ENCODE measurements around the gene SNX17. TPM values are rescaled to one million over a fixed set of nuclear protein-coding genes. Genes with fewer than 3 reads are reported as not detected.

The SNX17 gene
- total RNA-seq, 6 experiments from 2014 or later = 50.1 to 58.9 (median 54.1) TPM

DNA sequence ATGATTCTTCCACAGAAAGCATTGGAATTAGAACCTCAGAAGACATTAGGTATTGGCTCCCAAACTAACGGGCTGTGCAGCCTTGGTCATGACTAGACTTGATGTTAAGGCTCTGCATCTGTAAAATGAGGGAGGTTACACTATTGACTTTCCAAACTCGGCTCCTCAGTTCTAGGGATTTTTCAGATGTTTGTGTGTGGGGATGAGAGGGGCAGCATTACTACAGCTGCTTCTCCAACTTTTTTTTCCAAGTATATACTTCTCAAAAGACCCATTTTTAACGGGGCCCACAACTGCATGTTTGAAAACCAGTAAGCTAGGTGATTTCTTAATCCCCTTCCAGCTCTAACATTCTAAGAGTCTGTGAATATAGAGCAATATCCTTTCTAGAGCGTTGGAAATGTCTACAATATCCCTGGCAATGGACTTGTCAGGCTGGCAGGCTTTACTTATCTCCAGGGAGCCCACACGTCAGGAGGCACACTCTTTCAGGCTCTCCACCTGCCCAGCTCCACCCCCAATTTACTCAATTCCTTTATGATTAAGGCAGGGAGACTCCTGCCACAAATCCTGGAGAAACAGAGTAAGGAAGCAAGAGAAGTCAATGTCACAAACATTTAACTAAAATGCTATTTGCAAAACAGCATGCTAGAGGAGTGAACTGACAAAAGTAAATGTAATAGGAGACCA lies 46.7 kb upstream of the SNX17 start:
- 8% methylated on average over 5 of the region's 5 CpGs for WGBS (ENCODE audit: insufficient coverage, low coverage, low lambda C conversion rate, missing lambda C conversion rate)
- ATAC-seq = peak in 3 of 4 donors; percentile 2 to 14 (median 2)
- intact Hi-C loops (cut with DNase I) = no loop called here
- Histone ChIP-seq H3K9me3 (no peaks in the 10 kb centered on the region), H3K27ac (peak overlapping the region; percentile 85 to 95 (median 94)), H3K4me1 (peaks cover 0 to 20% (median 9%) of the 10 kb centered on the region in 4 donors), H3K36me3 (peaks cover 0 to 29% (median 9%) of the 10 kb centered on the region in 4 donors), H3K27me3 (no peaks in the 10 kb centered on the region), H3K4me3 (peak overlapping the region; percentile 72 to 83 (median 74))
- DNase-seq = no peak
- TF ChIP-seq, protein P1, sequence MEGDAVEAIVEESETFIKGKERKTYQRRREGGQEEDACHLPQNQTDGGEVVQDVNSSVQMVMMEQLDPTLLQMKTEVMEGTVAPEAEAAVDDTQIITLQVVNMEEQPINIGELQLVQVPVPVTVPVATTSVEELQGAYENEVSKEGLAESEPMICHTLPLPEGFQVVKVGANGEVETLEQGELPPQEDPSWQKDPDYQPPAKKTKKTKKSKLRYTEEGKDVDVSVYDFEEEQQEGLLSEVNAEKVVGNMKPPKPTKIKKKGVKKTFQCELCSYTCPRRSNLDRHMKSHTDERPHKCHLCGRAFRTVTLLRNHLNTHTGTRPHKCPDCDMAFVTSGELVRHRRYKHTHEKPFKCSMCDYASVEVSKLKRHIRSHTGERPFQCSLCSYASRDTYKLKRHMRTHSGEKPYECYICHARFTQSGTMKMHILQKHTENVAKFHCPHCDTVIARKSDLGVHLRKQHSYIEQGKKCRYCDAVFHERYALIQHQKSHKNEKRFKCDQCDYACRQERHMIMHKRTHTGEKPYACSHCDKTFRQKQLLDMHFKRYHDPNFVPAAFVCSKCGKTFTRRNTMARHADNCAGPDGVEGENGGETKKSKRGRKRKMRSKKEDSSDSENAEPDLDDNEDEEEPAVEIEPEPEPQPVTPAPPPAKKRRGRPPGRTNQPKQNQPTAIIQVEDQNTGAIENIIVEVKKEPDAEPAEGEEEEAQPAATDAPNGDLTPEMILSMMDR (IDR thresholded peaks at IDR 0.05) = no peak
- TF ChIP-seq POLR2A (IDR thresholded peaks at IDR 0.05) = no peak

DNA sequence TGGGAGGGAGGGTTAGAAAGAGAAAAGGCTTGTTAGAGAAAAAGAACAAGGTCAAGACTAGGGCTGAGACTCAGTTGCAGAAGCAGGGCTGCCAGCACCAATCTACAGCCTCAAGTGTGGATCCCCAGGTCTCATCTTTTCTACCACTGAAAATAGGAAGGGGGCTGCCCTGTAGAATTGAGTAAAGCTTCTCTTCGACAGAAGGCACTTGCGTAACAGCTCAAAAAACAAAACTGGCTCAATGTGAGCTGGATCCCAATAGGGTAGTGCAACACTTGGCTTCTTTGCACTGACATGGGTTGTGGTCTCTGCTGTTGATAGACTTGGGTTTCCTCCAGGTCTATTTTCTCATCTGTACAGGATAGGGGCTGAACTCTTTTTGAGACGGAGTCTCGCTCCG lies 45.7 kb upstream of the SNX17 start:
- intact Hi-C loops (cut with DNase I) = no loop called here
- TF ChIP-seq, protein P1 (IDR thresholded peaks at IDR 0.05) = no peak
- no peak for TF ChIP-seq POLR2A (IDR thresholded peaks at IDR 0.05)
- H3K27me3 ChIP-seq = no peaks in the 10 kb centered on the region
- H3K4me1 ChIP-seq = peaks cover 0 to 20% (median 9%) of the 10 kb centered on the region in 4 donors
- ATAC-seq = no peak
- peaks cover 0 to 39% (median 14%) of the 10 kb centered on the region in 4 donors for H3K36me3 ChIP-seq
- no peak for DNase-seq
- WGBS (ENCODE audit: insufficient coverage, low coverage, low lambda C conversion rate, missing lambda C conversion rate) = 61% methylated on average over 2 of the region's 5 CpGs
- no peak overlapping the region for H3K27ac ChIP-seq
- no peaks in the 10 kb centered on the region for H3K9me3 ChIP-seq
- no peak overlapping the region for H3K4me3 ChIP-seq

DNA sequence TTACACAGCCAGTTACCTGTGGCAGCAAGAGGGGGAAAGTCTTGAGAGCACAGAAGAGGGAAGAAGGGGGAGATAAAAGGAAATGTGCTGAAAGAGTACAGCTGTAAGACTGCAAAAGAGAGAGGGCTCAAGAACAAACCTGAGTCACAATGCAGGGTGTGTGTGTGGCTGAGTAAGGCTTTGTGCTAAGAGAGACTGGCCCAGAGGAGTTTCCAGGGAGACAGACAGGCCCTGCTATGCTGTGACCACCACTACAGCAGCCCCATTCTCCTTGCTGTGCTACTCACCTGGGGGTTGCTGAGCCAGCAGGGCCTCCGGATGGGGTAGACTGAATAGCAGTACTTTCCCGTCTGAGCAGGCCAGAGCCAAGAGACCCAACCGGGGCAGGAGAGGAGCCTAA lies 35.1 kb upstream of the SNX17 start:
- TF ChIP-seq, protein P1 (IDR thresholded peaks at IDR 0.05) = no peak
- TF ChIP-seq POLR2A (IDR thresholded peaks at IDR 0.05) = no peak
- Histone ChIP-seq H3K27me3 (no peaks in the 10 kb centered on the region), H3K36me3 (peaks cover 5 to 71% (median 35%) of the 10 kb centered on the region in 4 donors), H3K27ac (no peak overlapping the region), H3K4me1 (no peaks in the 10 kb centered on the region), H3K4me3 (no peak overlapping the region), H3K9me3 (no peaks in the 10 kb centered on the region)
- 71% methylated on average over 2 of the region's 3 CpGs for WGBS (ENCODE audit: insufficient coverage, low coverage, low lambda C conversion rate, missing lambda C conversion rate)
- no peak for DNase-seq
- peak in 1 of 4 donors; percentile 21 for ATAC-seq
- intact Hi-C loops (cut with DNase I) = no loop called here

DNA sequence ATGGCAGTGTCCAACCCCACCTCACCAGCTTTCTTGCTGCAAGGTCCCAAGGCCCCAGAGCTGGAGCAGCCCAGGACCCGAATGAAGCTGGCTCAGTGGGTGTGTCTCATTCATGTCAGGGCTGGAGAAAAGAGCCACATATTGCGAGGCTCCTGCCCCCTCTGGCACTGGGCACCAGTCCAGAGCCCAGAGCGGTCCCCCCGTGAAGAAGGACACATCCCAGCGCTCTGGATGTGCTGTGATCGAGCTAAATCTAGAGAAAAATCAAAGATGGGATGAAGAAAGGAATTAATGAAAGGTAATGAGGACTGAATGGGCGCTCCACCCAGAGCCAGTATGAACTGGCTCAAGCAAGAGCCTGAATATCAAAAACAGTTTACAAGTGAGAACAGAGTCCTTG lies 34.2 kb upstream of the SNX17 start:
- no peaks in the 10 kb centered on the region for H3K4me1 ChIP-seq
- H3K9me3 ChIP-seq = no peaks in the 10 kb centered on the region
- no peak for TF ChIP-seq POLR2A (IDR thresholded peaks at IDR 0.05)
- TF ChIP-seq, protein P1 (IDR thresholded peaks at IDR 0.05) = no peak
- WGBS (ENCODE audit: insufficient coverage, low coverage, low lambda C conversion rate, missing lambda C conversion rate) = 98% methylated on average over 7 of the region's 7 CpGs
- ATAC-seq (no peak), DNase-seq (no peak)
- H3K27me3 ChIP-seq = no peaks in the 10 kb centered on the region
- peaks cover 5 to 80% (median 39%) of the 10 kb centered on the region in 4 donors for H3K36me3 ChIP-seq
- no peak overlapping the region for H3K27ac ChIP-seq
- intact Hi-C loops (cut with DNase I) = no loop called here
- H3K4me3 ChIP-seq = no peak overlapping the region
